Vagina (tissue), 2 donors: ENCODE measurements around the gene BBS4.

Experiments
- CTCF ChIP-seq, 3 experiments: fragments of 450-650 bp in 2 of 3; fragments of 200-600 bp in 1 of 3; sonication (generic) in 1 of 3; IDR thresholded peaks; one replicate each; pipeline ENCODE4 v1.5.1; 2017 to 2019; ENCODE audit warnings: antibody characterized with exemption in 3 of 3, mild to moderate bottlenecking in 2 of 3, moderate library complexity in 2 of 3
- POLR2A ChIP-seq, 2 donors: fragments of 450-650 bp; IDR thresholded peaks; one replicate each; pipeline ENCODE4 v1.6.1; 2017; ENCODE audit warnings: antibody characterized with exemption in 2 of 2, mild to moderate bottlenecking in 2 of 2, moderate library complexity in 2 of 2

DNA sequence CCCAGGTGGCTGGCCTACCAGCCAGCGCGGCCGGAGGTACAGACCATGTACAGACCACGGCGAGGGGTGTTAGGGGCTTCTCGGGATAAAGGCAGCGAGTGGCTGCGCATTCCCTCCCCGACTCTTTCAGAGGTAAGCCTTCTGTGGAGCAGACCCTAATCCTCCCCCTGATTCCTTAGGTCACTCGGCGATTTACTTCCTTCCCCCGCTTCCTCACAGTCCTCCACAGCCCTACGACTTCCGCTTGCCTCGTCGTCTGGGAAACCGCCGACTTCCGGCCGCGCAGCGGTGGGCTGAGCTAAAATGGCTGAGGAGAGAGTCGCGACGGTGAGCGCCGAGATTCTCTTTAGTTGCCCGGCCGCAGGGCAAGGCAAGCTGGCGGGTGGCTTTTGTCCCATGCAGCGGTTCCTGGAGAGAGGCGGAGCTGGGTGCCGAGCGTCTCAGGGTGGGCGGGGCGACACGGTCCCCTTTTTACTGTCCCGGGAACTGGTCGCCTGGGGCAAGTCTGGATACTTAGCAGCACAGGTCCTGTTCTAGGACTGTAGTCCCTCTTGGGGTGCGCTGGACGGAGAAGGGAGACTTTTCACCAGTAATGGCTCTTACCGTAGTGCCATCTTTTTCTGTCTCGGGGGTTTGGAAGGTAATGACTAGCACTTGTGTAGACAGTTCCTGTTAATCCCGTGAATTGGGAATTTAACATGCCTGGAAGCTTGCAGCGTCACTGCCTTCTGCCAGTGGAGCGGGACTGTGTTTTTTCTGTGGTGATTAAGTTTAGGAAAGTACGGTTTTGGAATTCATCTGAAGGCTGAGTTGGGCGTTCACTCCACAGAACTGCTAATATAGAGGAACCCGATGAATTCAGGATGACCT is at the start of gene BBS4, which contains the start of gene HIGD2B:
- TF ChIP-seq CTCF (IDR thresholded peaks at IDR 0.05) (no peak), POLR2A (IDR thresholded peaks at IDR 0.05) (peak in 1 of 2 donors; percentile 23)
